GM19099 (cell line): Measurements from ENCODE around the gene KCNMB4.

Source experiments
- POLR2A ChIP-seq: IDR thresholded peaks from 3 replicates; pipeline ENCODE4 v1.6.1; 2011; ENCODE audit warnings: low read depth; ENCODE audit not compliant: insufficient read length; ENCODE audit errors: extremely low read depth

The KCNMB4 gene

DNA sequence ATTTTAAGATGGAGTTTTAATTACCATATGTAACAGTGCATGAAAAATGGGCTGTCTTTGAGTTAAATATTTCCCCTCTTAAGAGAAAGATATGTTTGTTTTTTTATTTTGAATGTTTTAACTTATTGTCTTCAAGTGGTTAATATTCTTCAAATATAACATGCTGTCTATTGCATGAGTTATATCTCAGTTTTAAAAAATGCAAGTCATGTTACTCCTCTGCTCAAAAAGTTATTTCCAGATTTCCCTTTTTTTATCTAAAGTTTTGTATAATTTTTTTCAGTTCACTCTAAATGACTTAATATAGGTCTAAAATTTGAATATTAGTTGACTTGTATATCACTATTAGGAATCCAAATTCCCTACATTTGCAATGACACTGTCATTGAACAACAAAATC is 5.9 kb upstream of the KCNMB4 start:
- no peak for TF ChIP-seq POLR2A

DNA sequence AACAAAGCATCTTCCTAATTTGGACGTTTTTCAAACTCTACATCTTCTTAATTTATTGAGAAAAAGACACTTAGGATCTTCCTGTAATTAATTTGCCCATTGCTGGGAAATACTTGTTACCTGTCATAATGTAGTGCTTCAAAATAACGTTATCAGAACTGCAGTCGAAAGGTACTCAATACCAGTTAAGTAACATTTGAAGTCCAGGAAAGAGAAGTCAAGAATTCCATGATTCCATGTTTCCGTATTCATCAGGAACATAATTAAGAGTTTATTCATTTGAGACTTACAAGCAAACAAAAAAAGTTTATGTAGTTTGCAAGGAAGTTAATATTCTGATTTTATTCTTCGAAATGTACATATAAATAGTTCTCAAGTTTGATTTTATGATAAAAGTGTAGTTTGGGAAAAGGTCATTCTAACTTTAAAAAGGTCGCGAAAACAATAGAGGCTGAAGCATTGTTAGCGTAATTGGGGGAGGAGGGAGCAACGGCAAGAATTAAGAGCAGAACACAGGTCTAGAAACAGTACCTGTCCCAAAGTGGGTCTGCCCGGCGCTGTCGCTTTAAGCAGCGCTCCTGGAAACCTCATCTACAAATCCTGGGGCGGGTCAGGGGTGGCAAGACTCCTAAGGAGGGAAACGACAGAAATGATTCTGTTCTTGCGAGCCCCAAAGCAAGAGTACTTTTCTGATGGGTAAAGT is 1.2 kb upstream of the KCNMB4 start:
- no peak for TF ChIP-seq POLR2A

- no peak for TF ChIP-seq POLR2A
Observed at GRCh38 chr12:70365398-70365647, 767 bp upstream of the KCNMB4 start.

DNA sequence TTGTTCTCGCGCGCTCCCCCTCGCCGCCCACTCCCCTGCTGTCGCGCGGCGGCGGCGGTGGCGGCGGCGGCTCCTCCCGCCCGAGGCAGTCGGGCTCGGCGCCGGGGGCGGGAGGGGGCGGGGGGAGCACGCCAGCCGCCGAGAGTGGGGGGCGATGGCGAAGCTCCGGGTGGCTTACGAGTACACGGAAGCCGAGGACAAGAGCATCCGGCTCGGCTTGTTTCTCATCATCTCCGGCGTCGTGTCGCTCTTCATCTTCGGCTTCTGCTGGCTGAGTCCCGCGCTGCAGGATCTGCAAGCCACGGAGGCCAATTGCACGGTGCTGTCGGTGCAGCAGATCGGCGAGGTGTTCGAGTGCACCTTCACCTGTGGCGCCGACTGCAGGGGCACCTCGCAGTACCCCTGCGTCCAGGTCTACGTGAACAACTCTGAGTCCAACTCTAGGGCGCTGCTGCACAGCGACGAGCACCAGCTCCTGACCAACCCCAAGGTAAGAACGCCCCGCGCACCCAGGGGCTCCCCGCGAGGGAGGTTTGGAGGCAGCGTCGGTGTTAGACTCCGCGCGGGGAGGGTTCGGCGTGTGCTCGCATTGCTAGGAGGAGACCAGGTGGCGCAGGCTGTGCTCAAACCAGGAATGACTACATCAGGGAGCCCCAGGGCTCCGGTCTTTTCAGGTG is 629 bp downstream of the KCNMB4 start:
- TF ChIP-seq POLR2A = no peak

- TF ChIP-seq POLR2A = no peak
Observed at GRCh38 chr12:70367258-70368141, 1.4 kb downstream of the KCNMB4 start.

DNA sequence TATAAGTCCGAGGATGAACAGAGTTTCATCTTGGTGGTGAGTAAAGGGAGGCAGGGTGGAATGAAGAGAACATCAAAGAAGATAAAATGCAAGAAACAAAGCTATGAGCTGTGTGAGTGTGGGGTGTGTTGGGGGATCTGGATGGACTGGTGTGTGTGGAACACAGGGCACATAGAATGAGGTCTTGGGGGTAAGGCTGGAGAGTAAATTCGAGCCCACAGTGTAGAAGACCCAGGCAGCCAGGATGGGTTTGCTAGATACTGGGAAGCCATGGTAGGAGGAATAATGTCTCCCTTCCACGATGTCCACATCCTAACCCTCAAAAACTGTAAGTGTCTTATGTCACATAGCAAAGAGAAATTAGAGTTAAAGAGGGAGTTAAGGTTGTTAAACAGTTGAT is 6.8 kb downstream of the KCNMB4 start:
- TF ChIP-seq POLR2A = no peak

GRCh38 chr12:70379846-70380245 is 13.8 kb downstream of the KCNMB4 start:
- TF ChIP-seq POLR2A = no peak

GRCh38 chr12:70383484-70383883 is 17.4 kb downstream of the KCNMB4 start:
- no peak for TF ChIP-seq POLR2A

DNA sequence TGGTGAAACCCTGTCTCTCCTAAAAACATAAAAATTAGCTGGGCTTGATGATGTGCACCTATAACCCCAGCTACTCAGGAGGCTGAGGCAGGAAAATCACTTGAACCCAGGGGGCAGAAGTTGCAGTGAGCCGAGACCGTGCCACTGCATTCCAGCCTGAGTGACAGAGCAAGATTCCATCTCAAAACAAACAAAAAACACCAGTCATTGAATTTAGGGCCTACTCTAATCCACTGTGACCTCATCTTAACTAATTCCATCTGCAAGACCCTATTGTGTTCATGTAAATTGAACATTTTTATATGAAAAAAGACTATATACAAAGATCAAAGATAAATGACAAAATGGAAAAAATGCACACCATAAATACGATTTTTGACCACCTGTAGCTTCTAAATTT is 17.8 kb downstream of the KCNMB4 start:
- TF ChIP-seq POLR2A = no peak

- no peak for TF ChIP-seq POLR2A
Observed at GRCh38 chr12:70386771-70387170, 20.7 kb downstream of the KCNMB4 start.

GRCh38 chr12:70389678-70390077 is 23.6 kb downstream of the KCNMB4 start:
- TF ChIP-seq POLR2A = no peak

DNA sequence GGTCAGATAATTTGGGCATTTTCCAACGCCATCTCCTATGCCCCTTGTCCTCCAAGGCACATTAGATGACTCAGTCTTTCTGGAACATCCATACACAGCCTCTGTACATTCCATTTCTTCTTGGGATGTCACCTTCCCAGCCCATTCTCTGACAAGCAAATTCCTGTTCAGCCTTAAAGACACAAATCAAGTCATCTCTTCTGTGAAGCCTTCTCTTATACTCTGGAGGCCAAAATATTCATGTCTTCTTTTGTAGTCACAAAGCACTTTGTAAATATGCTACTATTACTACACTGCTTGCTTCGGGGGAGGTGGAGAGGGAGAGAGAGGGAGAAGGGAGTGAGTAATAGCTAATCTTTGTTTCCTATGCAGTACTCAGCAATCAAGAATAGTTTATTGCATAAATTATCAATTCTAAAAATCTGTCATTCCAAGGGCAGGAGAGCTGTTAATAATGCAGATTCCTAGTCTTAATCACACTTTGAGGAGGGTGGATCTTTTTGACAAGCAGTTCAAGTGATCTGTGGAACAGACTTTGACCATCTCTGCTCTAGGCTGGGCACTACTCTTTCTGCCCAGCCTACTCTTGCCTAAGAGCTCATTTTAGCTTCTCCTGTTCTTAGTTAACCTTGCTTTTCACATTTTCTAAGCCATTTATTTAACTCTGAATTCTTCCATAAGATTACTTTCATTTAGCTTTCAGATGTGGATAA is 27.9 kb downstream of the KCNMB4 start:
- TF ChIP-seq POLR2A = no peak

- TF ChIP-seq POLR2A = no peak
Observed at GRCh38 chr12:70398002-70398401, 31.9 kb downstream of the KCNMB4 start.

- no peak for TF ChIP-seq POLR2A
Observed at GRCh38 chr12:70398862-70399261, 32.8 kb downstream of the KCNMB4 start.

DNA sequence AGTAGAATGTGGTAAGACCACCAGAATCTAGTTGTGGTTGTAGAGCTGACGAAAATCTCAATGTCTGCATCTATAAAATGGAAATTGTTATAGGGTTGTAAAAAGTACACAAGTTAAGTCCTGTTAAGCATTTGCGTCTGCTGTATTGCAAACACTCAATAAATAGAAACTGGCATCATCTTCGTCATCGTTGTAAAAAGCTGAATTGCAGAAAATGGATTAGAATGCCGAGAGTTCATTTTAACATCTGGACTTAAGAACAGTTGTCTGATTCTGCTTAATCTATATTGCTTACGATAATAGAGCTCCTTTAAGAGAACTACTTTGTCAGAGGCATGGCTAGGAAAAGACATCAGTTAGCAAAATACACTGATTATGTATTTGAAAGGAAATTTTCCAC is 33.2 kb downstream of the KCNMB4 start:
- TF ChIP-seq POLR2A = no peak

- TF ChIP-seq POLR2A = no peak
Observed at GRCh38 chr12:70400124-70400523, 34.0 kb downstream of the KCNMB4 start.

- TF ChIP-seq POLR2A = no peak
Observed at GRCh38 chr12:70402597-70402996, 36.5 kb downstream of the KCNMB4 start.
